Skeletal muscle satellite cell (primary cell): ENCODE data around the gene SPINT2.

Source experiments
- H3K27me3 ChIP-seq: 2 replicates; pipeline ENCODE4 v1.7.0; 2013; ENCODE audit warnings: low read length; ENCODE audit not compliant: control insufficient read depth, insufficient read depth
- H3K36me3 ChIP-seq: 2 replicates; pipeline ENCODE4 v1.7.0; 2013; ENCODE audit warnings: mild to moderate bottlenecking, control low read depth, low read length; ENCODE audit not compliant: insufficient read depth
- H3K4me1 ChIP-seq: 2 replicates; pipeline ENCODE4 v1.7.0; 2013; ENCODE audit warnings: low read length; ENCODE audit not compliant: control insufficient read depth, insufficient read depth
- H3K4me2 ChIP-seq: 2 replicates; pipeline ENCODE4 v1.7.0; 2013; ENCODE audit warnings: mild to moderate bottlenecking, low read length
- H3K4me3 ChIP-seq: 2 replicates; pipeline ENCODE4 v1.7.0; 2013; ENCODE audit warnings: low read length
- H3K9ac ChIP-seq: 2 replicates; pipeline ENCODE4 v1.7.0; 2013; ENCODE audit warnings: mild to moderate bottlenecking, low read depth, low read length, moderate library complexity
- H3K9me3 ChIP-seq: replicated peaks from 2 replicates; pipeline ENCODE4 v1.7.0; 2013; ENCODE audit warnings: mild to moderate bottlenecking, control low read depth, low read length

Gene SPINT2

DNA sequence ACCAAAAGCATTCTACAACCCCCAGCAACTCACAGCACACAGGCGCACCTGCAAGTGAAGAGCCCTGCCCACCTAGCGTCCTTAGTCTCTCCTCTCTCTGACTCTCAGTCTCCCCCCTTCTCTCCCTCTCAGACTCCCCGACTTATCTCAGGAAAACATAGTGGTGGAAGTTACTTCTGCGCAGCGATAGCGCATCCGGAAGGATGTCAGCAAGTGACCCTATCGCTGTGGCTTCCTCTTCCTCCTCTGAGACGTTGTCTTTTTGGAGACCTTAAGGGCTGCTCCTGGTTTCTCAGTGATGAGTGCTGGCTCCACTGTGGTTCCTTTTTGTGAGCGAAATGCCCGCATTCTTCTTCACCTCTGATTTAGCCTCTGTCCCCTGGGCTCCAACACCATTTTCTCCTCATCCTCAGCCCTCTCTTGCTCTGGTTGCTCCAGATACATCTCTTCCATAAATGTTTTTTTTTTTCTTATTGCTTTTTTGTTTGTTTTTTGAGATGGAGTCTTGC, 52.8 kb downstream of the SPINT2 start:
- Histone ChIP-seq H3K27me3 (no peaks in the 10 kb centered on the region), H3K36me3 (no peaks in the 10 kb centered on the region), H3K9me3 (no peaks in the 10 kb centered on the region), H3K4me1 (peaks cover 31% of the 10 kb centered on the region), H3K4me2 (no peak overlapping the region), H3K4me3 (no peak overlapping the region), H3K9ac (no peak overlapping the region)

DNA sequence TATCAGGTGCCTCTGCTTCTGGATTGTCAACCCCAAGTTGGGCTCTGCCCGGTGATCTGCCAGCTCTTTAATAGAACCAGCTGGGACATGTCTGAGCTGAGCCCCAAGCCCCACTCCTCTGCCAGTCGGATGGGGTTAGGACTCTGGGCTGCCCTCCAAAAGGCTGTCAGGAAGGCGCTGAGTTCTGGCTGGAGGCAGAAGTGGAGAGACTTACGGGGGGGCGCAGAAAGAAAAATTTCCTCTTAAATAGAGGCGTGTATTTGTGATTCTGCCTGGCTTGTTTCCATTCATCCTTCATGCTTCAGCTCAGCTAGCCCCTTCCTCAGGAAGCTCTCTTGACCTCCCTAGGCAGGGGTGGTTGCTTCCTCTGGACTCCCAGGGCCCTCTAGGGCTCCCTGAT, 54.3 kb downstream of the SPINT2 start:
- H3K4me3 ChIP-seq, result no peak overlapping the region
- peaks cover 31% of the 10 kb centered on the region for H3K4me1 ChIP-seq
- no peaks in the 10 kb centered on the region for H3K36me3 ChIP-seq
- H3K4me2 ChIP-seq, result no peak overlapping the region
- H3K9ac ChIP-seq, result no peak overlapping the region
- H3K9me3 ChIP-seq, result no peaks in the 10 kb centered on the region
- no peaks in the 10 kb centered on the region for H3K27me3 ChIP-seq

- H3K9me3 ChIP-seq, result no peaks in the 10 kb centered on the region
- H3K4me3 ChIP-seq, result peak within 1 kb of the TSS; percentile 76
- no peaks in the 10 kb centered on the region for H3K36me3 ChIP-seq
- peak within 1 kb of the TSS; percentile 94 for H3K4me2 ChIP-seq
- H3K4me1 ChIP-seq, result peaks cover 30% of the 10 kb centered on the region
- H3K9ac ChIP-seq, result peak within 1 kb of the TSS; percentile 84
- H3K27me3 ChIP-seq, result no peaks in the 10 kb centered on the region
Observed at GRCh38 chr19:38319421-38320258, 55.3 kb downstream of the SPINT2 start, which contains the start of gene KCNK6. Gene KCNK6 (plus strand): TSS chr19:38319845. CDS start chr19:38319951, 106 bp downstream.

GRCh38 chr19:38320969-38321339, 56.6 kb downstream of the SPINT2 start:
- Histone ChIP-seq H3K4me2 (peak overlapping the region; percentile 94), H3K4me1 (peaks cover 28% of the 10 kb centered on the region), H3K4me3 (peak overlapping the region; percentile 76), H3K9me3 (no peaks in the 10 kb centered on the region), H3K27me3 (no peaks in the 10 kb centered on the region), H3K36me3 (peaks cover 5% of the 10 kb centered on the region), H3K9ac (peak overlapping the region; percentile 84)

DNA sequence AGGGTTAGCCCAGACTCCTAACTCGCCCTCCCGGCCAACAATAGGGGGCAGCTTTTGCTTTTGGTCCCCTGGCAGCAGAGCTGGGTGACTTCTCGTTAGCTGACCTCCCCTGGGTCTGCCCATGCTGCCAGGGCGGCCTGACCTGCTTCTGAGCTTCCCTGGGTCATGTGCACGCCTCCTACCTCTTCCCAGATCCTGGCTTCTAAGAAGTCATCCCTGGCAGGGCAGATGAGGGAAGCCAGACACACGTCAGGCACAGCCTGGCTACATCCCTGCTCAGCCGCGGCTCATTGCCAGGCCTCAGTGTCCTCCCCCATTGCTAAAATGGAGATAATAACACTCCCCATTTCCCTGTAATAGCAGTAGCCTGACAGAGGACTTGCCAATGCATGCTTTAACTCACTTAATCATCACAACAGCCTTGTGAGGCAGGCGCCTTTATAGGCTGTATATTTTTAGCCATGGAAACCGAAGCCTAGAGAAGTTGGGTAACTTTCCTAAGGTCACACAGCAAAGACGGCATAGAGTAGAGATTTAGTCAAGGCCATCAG, 57.3 kb downstream of the SPINT2 start:
- Histone ChIP-seq H3K4me1 (peaks cover 22% of the 10 kb centered on the region), H3K9ac (peak overlapping the region; percentile 84), H3K4me3 (peak overlapping the region; percentile 76), H3K36me3 (peaks cover 8% of the 10 kb centered on the region), H3K4me2 (peak overlapping the region; percentile 94), H3K9me3 (no peaks in the 10 kb centered on the region), H3K27me3 (no peaks in the 10 kb centered on the region)

- no peak overlapping the region for H3K4me2 ChIP-seq
- H3K4me1 ChIP-seq, result peaks cover 22% of the 10 kb centered on the region
- no peak overlapping the region for H3K4me3 ChIP-seq
- H3K36me3 ChIP-seq, result peaks cover 24% of the 10 kb centered on the region
- no peaks in the 10 kb centered on the region for H3K9me3 ChIP-seq
- no peak overlapping the region for H3K9ac ChIP-seq
- no peaks in the 10 kb centered on the region for H3K27me3 ChIP-seq
Observed at GRCh38 chr19:38323291-38323690, 58.9 kb downstream of the SPINT2 start.

- H3K27me3 ChIP-seq, result no peaks in the 10 kb centered on the region
- H3K4me2 ChIP-seq, result no peak overlapping the region
- no peak overlapping the region for H3K4me3 ChIP-seq
- H3K9me3 ChIP-seq, result no peaks in the 10 kb centered on the region
- no peak overlapping the region for H3K9ac ChIP-seq
- H3K36me3 ChIP-seq, result peaks cover 26% of the 10 kb centered on the region
- peaks cover 17% of the 10 kb centered on the region for H3K4me1 ChIP-seq
Observed at GRCh38 chr19:38324431-38324830, 60.1 kb downstream of the SPINT2 start.

DNA sequence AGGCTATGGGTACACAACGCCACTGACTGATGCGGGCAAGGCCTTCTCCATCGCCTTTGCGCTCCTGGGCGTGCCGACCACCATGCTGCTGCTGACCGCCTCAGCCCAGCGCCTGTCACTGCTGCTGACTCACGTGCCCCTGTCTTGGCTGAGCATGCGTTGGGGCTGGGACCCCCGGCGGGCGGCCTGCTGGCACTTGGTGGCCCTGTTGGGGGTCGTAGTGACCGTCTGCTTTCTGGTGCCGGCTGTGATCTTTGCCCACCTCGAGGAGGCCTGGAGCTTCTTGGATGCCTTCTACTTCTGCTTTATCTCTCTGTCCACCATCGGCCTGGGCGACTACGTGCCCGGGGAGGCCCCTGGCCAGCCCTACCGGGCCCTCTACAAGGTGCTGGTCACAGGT, 62.2 kb downstream of the SPINT2 start:
- H3K4me3 ChIP-seq, result no peak overlapping the region
- peaks cover 26% of the 10 kb centered on the region for H3K36me3 ChIP-seq
- H3K9me3 ChIP-seq, result no peaks in the 10 kb centered on the region
- no peak overlapping the region for H3K9ac ChIP-seq
- H3K4me1 ChIP-seq, result peaks cover 2% of the 10 kb centered on the region
- no peak overlapping the region for H3K4me2 ChIP-seq
- no peaks in the 10 kb centered on the region for H3K27me3 ChIP-seq

DNA sequence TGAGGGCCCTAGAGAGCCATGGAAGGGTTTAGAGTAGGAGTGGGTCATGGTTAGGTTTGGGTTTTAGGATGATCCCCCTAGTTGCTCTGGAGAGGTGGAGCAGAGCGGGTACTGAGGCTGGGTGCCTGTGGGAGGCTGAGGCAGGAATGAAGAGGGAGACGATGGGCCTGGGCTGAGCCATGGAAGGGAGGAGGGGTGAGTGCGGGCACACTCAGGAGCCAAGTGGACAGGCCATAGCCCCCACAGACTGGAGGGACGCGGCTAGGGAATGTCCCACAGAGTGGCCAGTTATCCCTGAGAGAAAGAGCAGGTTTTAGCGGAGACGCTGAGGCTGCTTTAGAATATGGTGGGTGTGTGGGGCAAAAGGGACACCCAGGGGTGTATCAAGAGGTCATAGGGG, 65.3 kb downstream of the SPINT2 start:
- Histone ChIP-seq H3K4me1 (no peaks in the 10 kb centered on the region), H3K27me3 (no peaks in the 10 kb centered on the region), H3K4me2 (no peak overlapping the region), H3K4me3 (no peak overlapping the region), H3K36me3 (peaks cover 26% of the 10 kb centered on the region), H3K9ac (no peak overlapping the region), H3K9me3 (no peaks in the 10 kb centered on the region)

GRCh38 chr19:38331728-38332127, 67.4 kb downstream of the SPINT2 start:
- Histone ChIP-seq H3K9ac (no peak overlapping the region), H3K9me3 (no peaks in the 10 kb centered on the region), H3K36me3 (peaks cover 18% of the 10 kb centered on the region), H3K27me3 (no peaks in the 10 kb centered on the region), H3K4me3 (no peak overlapping the region), H3K4me2 (no peak overlapping the region), H3K4me1 (no peaks in the 10 kb centered on the region)

DNA sequence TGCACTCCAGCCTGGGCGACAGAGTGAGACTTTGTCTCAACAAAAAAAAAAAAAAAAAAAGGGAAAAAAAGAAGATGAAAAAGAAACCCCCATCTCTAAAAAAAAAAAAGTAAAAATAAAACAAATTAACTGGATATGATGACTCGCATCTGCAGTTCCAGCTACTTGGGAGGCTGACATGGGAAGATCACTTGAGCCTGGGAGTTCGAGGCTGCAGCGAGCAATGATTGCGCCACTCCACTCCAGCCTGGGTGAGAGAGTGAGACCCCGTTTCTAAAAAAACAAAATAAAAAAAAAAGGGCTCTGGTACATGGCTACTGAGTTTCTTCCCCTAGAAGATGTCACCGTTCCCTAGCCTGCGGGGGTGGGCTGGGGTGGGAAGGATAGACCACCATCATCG, 68.9 kb downstream of the SPINT2 start:
- Histone ChIP-seq H3K4me3 (no peak overlapping the region), H3K4me2 (no peak overlapping the region), H3K4me1 (peaks cover 5% of the 10 kb centered on the region), H3K36me3 (peaks cover 3% of the 10 kb centered on the region), H3K27me3 (no peaks in the 10 kb centered on the region), H3K9me3 (no peaks in the 10 kb centered on the region), H3K9ac (no peak overlapping the region)
